SU-DHL-6 (cell line): ENCODE measurements around the gene SPTA1.

Experiments
- EZH2phosphoT487 ChIP-seq: fragments of 200-600 bp; sonication (generic), shearing (Covaris generic); conservative IDR thresholded peaks from 2 replicates; pipeline ENCODE4 v1.6.1; 2018; ENCODE audit warnings: mild to moderate bottlenecking, antibody characterized with exemption, low read length, moderate library complexity, mixed read lengths
- TF ChIP-seq, protein P1 (sequence below): fragments of 200-600 bp; sonication (generic); IDR thresholded peaks from one replicate; pipeline ENCODE4 v1.5.1; 2017; ENCODE audit warnings: antibody characterized with exemption, mild to moderate bottlenecking, low read length, moderate library complexity; ENCODE audit not compliant: insufficient read depth, poor library complexity, severe bottlenecking

DNA sequence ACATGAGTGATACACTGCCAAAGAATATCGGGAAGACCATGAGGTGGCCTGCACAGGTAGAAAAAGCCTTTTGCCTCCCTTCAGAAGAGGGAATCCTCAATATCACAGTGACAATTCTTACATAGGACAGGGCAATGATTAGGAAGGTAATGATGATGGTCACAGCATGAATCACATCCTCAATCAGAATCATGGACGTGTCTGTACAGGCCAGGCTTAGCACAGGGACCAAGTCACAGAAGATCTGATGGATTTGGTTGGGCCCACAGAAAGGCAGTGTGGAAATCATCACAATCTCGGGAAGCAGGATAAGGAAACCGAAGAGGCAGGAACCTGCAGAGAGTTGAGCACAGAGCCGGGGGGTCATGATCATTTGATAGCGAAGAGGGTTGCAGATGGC lies 30.8 kb upstream of the SPTA1 start:
- TF ChIP-seq, protein P1, sequence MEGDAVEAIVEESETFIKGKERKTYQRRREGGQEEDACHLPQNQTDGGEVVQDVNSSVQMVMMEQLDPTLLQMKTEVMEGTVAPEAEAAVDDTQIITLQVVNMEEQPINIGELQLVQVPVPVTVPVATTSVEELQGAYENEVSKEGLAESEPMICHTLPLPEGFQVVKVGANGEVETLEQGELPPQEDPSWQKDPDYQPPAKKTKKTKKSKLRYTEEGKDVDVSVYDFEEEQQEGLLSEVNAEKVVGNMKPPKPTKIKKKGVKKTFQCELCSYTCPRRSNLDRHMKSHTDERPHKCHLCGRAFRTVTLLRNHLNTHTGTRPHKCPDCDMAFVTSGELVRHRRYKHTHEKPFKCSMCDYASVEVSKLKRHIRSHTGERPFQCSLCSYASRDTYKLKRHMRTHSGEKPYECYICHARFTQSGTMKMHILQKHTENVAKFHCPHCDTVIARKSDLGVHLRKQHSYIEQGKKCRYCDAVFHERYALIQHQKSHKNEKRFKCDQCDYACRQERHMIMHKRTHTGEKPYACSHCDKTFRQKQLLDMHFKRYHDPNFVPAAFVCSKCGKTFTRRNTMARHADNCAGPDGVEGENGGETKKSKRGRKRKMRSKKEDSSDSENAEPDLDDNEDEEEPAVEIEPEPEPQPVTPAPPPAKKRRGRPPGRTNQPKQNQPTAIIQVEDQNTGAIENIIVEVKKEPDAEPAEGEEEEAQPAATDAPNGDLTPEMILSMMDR, result no peak
- no peak for TF ChIP-seq EZH2phosphoT487
